SK-N-SH treated with all-trans-retinoic acid at 6 μM for 48 hours (cell line): Measurements from ENCODE around the gene PCDHB1.

Source experiments
- ATAC-seq: fragments of 200-7000 bp; cut with Tn5 transposase; 3 replicates; pipeline ENCODE4 v1.9.1; 2020; ENCODE audit warnings: mild to moderate bottlenecking, moderate library complexity
- PPARA ChIP-seq: fragments of 250-450 bp; sonication (Bioruptor Pico); IDR thresholded peaks from 2 replicates; pipeline ENCODE4 v1.5.0; 2020; ENCODE audit warnings: mild to moderate bottlenecking, borderline replicate concordance
- ZNF565 ChIP-seq: fragments of 450-650 bp; formaldehyde crosslinking; conservative IDR thresholded peaks from 2 replicates; pipeline ENCODE4 v1.5.0; 2020; ENCODE audit warnings: low read depth, mild to moderate bottlenecking, moderate library complexity

The PCDHB1 gene

GRCh38 chr5:141105350-141105749 is 54.2 kb downstream of the PCDHB1 start:
- no peak for TF ChIP-seq PPARA (CRISPR knock-in tag)
- no peak for TF ChIP-seq ZNF565 (CRISPR knock-in tag)

More at GRCh38 chr5:141105350-141105749, 54.2 kb downstream of the PCDHB1 start:
- ATAC-seq, result no peak
